Heart left ventricle (tissue), 13 donors: ENCODE data around the gene FNDC3B.

Experiments used
- CTCF ChIP-seq, 12 donors: fragments of 200-600 bp; sonication (generic) in 4 of 12; IDR thresholded peaks; one replicate each; pipeline versions ENCODE4 v1.5.0 to v1.8.0; 2018 to 2022; ENCODE audit warnings: antibody characterized with exemption in 12 of 12, mild to moderate bottlenecking in 5 of 12
- POLR2A ChIP-seq, 2 donors: fragments of 450-650 bp; IDR thresholded peaks; one replicate each; pipeline ENCODE4 v1.6.1; 2017; ENCODE audit warnings: antibody characterized with exemption in 2 of 2, mild to moderate bottlenecking in 2 of 2, moderate library complexity in 2 of 2
- donor health status: ischemic (EF 13 %, LVEDD 7.1; RV severe dilation, severe dysfunction).
- donor health status: DM: no; HTN: yes; CAD: no.
- donor health status: DM: no; HTN: no; CAD: no.
- donor health status: ischemic (EF 25% LVEDD 6.9; RV normal size, moderate dysfunction).
- donor health status: ischemic (EF 25% LVEDD 5.7; RV mildly dilated, moderate dysfunction).
- donor health status: ischemic (EF 35%, LVEDD 5.7; RV mildly dilated, moderate dysfunction).
- donor health status: nonischemic (EF 11% LVEDD 7.7; RV severe dilation, severe dysfunction).
- donor health status: DM: yes; HTN: yes; CAD: no.
- donor health status: PGD.
- donor health status: ischemic (EF 29% LVEDD 5.4; RV normal size, mild dysfunction).
- donor health status: nonischemic (EF 23%, LVEDD 6.1; RV moderate dilation, normal function).

GRCh38 chr3:172280406-172281051 lies 241.2 kb downstream of the FNDC3B start:
- TF ChIP-seq POLR2A (IDR thresholded peaks at IDR 0.05) = no peak
- TF ChIP-seq CTCF (IDR thresholded peaks at IDR 0.05) = no peak
